ENCODE measurements around the gene SLC2A2.
A peak's percentile ranks its signal among the peaks of the same experiment; 100 is the strongest.

SLC2A2 gene

DNA sequence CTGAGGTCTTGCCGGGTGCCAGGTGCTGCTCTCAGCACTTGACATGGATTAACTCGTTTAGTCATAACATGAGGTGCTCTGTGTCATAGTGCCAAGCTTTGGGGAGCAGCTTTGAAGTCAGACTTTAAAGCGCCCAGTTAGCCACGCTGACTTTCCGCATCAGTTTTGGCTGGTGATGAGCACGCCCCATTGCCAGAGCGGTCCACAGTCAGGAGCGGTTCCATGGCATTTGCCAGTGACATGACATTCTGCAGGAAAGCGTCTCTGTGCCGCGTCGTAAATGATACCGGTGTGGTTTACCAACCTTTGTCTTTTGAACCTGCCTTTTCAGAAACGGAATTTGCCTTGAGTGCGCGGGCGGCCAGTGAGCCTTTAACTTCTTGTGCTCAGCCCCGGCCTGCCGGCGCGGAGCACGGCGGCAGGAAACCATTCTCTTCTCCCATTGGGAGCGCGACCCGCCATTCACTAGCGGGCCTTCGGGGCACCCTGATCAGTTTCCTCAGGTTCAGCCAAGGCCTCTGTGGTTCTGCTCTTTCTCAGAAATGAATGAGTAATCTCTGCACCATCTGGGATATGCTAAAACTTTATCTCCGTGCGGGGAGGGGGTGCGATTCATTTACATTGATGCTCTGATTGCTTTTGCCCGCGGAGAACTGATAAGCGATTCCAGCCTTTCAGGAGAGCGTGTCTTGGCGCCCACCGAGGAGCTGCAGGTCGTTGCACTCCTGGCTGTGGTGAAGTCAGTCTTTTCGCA, 1.7 kb upstream of the SLC2A2 start:
- DNase-seq, result peak; percentile 2

DNA sequence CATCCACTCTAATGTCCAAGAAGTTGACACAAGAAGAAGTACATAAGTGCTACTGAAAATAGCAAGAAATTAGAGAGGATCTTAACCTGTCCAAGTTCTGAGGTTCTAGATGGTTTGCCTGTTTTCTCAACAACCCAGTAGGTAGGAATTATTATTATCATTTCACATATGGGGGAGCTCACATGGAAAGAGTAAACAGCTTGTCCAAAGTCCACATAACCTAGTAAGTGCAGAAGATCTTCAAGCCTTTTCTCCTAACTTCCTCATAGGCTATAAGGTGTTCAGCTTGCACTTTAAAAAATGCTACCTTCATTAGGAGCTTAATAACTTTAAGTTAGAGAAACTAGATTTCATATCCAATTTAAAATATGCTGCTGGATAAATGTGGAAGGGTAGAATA, 3.0 kb downstream of the SLC2A2 start:
- DNase-seq, result no peak

DNA sequence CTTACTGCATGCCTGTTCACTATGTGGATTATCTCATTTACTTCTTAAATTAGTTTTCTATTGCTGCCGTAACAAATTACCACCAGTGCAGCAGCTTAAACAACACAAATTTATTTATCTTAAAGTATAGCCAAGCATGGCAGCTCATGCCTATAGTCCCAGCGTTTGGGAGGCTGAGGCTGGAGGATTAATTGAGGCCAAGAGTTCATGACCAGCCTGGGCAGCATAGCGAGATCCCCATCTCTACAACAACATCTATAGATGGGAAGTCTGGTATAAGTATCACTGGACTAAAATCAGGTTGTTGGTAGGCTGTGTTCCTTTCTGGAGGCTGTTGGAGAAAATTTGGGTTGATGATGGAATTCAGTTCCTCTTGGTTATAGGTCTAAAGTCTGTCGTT, 5.1 kb downstream of the SLC2A2 start:
- no peak for DNase-seq

DNA sequence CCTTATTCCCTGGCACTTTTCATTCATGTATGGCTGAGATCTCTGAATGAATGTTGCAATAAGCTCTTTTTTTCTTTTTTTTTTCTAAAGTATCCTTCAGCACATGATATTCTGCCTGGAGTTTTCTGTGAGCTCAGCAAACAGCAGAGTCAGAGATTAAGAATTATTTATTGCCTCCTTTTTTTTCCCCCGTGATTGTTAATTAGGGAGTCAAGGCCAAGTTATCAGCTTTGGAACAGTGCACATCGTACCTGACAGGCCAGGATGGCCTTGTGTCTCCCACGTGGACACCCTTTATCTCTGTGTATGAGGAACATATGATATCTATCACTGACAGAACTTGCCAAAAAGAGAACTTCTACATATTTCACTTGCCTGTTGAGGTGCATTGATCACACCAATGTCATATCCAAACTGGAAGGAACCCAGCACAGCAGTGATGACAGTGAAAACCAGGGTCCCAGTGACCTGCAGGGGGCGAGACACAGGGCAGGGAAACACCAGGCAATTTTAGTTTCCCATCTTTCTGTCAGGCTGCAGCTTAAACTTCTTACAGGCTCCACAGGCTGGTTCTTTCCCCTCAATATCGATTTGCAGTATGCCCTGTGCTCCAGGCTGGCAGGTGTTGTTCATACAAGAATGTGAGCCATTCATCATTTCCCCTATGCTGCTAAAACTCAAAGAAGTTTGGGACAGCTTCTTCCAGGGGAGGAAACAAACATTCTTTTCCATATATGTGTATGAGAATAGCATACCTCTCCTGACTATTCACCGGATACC, 8.2 kb downstream of the SLC2A2 start:
- DNase-seq, result no peak

DNA sequence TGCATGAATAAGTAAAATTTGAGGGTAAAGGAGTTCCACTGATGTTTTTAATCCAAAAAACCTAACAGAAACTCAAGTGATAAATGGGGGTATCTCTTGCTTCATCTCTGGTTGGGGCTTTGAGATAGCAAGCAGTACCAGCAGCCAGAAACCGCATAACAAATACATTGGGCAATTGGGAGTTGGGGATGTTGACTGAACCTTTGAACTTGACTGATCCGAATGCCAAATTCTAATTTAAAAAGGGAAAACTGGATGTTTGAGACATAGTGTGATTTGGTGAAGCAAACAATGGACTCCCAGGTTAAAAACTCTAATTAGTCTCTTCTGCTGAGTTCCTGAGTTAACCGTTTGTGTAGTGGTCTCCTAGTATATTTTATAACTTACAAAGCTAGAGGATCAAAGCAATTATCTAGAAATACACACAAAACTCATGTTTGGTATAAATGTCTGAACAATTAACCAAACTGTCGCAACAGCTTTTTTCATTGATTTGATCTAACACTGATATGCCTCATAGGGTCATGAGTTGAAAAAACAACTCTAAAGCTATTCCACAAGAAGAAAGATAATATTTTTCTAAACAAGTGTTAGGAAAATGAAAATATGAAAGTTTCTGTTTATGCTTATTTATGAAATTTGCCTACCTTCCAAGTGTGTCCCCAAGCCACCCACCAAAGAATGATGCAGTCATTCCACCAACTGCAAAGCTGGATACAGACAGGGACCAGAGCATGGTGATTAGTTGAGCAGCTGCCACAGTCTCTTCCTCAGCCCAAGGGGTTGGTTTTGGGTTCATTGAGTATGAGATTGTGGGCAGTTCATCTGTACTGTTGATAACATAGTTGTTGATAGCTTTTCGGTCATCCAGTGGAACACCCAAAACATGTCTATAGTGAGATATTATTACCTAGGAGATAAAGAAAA, 12.4 kb downstream of the SLC2A2 start:
- no peak for DNase-seq

DNA sequence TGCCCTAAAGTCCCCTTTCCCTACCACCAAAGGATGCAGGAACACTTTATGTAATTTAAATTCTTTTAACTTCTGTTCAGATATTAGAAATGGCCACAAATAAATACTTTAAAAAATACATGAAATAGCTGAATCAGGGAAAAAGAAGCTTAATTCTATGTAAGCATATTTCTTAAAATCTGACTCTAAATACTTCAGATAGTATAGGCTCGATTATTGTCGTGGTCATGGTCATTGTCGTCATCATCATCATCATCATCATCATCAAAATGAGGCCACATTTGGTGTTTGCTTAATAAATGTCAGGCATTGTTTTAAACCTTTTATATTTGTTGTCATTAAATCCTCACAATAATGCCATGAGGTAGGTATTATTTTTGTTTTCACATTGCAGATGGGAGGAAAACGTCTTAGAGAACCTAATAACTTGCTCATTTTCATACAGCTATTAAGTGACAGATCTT, 14.6 kb downstream of the SLC2A2 start:
- no peak for DNase-seq

DNA sequence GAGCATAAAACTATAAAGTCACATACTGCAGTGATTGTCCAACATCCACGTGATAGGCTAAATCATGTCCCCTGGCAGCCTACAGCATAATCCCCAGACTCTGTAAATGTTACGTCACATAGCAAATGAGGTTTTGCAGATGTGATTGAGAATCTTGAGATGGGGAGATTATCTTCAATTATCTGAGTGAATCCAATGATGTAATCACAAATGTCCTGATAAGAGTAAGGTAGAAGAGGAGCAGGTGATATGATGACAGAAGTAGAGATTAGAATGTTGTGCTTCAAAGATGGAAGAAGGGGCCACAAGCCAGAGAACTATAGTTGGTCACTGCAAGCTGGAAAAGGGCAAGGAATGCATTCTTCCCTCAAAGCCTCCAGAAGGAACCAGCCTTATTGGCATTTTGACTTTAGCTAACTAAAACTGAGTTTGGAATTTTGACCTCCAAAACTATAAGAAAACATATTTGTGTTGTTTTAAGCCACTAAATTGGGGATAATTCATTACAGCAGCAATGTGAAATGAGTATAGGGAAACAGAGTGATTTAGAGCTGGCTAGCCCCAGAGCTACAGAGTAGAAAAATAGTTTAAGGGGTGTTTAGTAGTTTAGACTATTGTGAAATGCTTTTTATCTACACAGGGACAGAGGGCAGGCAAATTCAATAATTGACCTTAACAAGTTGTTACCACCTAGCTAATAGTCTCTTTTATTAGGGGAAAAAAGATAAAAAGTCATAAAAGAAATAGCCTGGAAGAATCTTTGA, 15.2 kb downstream of the SLC2A2 start:
- DNase-seq, result no peak

DNA sequence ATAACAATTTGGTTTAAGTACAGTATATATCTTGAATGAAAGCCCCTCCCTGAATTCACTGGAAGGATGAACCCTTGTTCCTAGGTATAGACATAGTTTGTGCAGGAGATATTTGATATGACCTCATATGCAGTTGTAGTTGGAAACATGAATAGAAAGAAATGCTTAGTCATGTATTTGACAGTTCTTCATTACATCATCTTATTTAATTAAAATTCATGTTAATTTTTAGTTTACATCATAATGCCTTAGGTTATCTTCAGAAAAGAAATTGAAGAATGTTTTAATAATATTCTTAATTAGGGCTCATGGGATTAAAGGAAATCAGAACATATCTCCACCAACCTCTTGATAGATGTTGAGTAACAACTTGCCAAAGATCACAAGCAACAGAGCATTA, 19.2 kb downstream of the SLC2A2 start:
- no peak for DNase-seq

DNA sequence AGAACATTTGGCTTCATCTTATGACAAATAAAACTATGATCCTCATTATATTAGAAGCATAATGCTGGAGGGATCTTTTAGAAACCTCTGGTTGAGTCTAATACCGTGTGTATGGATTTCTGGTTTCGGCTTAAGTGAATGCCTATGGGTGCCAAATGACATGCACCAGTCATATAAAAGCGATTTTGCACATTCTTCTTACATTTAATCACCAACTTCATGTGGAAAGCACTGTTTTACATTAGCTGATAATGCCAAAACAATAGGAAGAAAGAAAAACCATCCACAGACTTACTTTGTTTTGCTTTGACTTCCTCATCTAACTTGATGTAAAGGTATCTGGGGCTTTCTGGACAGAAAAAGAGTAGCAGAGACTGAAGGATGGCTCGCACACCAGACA, 20.9 kb downstream of the SLC2A2 start:
- DNase-seq, result no peak

DNA sequence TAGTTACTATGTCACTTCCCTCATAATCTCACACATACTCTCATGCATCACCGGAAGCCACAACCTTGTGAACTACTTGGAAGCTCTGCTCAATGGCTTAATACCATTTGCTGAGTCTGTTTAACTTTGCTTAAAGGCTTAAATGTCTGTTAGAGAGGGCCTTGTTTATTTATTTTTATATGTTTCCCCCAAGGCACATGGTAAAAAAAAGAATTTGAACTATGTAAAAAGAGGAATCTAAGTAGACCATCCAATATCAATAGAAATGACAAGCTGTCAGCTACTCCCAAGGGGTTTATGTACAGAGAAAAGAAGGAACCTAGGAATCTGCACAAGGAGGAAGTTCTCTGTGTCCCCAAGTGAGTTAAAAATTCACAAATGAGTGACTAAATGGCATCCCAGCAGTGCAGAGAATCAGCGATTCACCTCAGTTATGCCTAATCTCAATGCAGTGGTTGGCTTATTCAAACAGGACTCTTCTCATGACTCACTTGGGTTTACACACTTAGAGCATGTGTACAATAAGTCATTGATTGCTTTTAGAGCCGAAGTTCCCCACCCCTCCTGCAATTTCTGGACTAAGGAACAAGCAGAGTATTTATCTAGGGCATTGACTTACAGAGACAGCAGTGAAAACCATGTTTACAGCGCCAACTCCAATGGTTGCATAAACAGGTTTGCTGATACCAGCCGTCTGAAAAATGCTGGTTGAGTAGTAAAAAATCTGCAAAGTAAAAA, 24.4 kb downstream of the SLC2A2 start:
- DNase-seq, result no peak

DNA sequence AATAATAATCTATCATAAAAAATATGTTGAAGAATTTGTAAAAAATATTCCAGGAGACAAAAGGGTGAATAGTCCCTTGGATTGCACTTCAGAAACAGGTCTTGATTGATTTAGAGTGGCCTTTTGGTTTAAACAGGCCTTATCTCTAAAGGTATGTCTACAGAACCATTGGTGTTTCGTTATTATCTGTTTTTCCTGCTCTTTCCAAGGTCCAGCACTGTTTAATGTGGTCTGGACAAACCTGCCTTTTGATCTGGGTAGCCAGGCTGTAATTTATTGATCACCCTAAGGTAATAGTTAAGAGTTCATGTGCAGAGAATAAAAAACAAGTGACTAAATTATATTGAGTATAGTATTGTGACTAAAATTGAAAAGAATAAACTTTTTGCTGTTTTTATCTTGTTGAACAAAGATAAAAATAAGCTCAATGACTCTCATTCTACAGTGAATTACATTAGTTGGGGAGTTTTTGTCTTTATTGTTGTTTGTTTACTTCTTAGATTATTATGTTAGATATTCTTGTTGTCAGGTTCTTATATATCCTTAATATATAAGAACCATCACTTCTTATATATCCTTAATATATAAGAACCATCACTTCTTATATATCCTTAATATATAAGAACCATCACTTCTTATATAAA, 25.1 kb downstream of the SLC2A2 start:
- DNase-seq, result no peak

DNA sequence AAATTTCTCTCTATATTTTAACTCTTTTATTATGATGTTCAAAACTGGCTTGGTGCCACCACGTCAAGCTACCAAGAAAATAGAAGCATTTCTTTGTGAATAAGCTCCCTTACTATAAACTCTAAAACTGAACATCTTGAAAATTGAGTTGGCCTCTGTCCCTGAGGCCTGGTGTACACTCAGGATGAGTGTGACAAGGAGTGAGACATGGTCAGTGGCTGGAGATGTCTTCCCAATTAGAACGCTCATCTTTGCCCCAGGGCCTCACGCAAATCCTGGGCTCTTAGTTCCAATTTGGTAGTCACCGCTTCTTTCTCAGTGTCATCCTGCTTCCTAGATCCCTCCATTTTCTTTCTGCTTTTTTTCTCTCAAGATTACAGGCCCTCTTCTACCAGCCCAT, 26.2 kb downstream of the SLC2A2 start:
- DNase-seq, result no peak

DNA sequence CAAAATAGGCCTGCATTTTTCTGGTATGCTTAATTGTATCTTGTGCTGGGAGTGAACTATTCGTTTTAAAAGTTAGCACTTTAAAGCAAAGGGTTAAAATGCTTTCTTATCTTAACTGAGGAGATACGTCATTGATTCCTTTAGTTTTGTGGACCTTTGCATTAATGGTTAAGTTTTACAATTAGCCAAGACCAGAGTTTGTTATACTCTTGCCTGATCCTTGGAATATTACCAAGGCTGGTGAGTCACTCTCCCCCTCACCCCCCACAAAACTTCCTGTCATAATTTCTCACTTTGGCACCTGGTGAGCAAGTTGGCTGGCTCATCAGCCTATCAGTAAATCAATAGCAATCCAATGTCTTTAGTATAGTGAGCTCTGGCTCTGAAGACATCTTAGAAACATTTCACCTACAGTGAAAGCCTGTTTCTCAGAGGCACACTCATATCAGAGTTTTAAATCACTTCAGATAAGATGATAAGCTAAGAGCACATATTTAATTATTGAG, 26.7 kb downstream of the SLC2A2 start:
- DNase-seq, result no peak

DNA sequence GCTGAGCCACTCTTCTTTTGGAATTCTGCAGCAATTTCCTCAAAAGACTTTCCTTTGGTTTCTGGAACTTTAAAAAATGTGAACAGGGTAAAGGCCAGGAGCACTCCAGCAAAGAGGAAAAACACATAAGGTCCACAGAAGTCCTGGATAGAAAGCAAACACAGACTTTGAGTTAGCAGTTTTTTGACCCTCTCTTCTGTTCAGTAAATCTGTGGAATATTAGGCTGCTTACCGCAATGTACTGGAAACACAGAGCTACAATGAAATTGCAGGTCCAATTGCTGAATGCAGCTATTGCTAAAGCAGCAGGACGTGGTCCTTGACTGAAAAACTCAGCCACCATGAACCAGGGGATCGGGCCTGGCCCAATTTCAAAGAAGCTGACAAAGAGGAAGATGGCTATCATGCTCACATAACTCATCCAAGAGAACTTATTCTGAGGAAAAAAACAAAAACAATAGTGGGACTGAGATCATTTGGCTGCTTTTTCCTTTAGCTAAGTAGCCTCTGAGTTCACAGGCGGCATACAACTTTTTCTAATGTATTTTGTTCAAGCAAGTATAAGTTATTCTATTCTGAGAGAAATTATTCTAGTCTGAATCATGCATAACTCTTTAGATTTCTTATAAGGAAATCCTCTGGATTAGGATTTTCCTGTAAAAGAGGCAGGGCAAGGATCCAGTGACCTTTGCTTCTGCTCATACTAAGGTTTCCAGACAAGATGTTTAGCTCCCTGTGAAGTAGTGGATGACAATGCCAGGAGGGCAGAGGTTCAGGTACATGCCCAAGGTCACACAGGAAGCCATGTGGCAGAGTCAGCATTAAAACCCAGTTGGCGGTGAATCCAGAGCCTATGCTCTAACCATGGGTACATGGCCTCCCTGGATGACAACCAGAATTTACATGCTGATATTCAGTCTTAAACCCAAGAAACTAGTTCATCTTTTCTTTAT, 28.3 kb downstream of the SLC2A2 start:
- no peak for DNase-seq

DNA sequence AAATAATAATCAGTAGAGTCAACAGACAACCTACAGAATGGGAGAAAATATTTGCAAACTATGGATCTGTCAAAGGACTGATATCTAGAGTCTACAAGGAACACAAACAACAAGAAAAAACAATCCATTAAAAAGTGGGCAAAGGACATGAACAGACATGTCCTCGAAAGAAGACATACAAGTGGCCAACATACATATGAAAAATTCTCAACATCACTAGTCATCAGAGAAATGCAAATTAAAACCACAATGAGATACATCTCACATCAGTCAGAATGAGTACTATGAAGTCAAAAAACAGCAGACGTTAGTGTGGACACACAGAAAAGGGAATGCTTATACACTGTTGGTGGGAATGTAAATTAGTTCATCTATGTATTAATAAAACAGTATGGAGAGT, 33.7 kb downstream of the SLC2A2 start:
- DNase-seq, result no peak

DNA sequence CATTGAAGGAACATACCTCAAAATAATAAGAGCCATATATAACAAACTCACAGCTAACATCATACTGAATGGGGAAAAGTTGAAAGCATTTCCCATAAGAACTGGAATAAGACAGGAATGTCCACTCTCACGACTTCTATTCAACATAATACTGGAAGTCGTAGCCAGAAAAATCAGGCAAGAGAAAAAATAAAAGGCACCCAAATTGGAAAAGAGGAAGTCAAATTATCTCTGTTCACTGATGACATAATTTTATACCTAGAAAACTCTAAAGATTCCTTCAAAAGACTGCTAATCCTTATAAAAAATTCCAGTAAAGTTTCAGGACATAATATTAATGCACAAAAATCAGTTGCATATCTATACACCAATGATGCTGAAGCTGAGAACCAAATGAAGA, 34.9 kb downstream of the SLC2A2 start:
- DNase-seq, result no peak

DNA sequence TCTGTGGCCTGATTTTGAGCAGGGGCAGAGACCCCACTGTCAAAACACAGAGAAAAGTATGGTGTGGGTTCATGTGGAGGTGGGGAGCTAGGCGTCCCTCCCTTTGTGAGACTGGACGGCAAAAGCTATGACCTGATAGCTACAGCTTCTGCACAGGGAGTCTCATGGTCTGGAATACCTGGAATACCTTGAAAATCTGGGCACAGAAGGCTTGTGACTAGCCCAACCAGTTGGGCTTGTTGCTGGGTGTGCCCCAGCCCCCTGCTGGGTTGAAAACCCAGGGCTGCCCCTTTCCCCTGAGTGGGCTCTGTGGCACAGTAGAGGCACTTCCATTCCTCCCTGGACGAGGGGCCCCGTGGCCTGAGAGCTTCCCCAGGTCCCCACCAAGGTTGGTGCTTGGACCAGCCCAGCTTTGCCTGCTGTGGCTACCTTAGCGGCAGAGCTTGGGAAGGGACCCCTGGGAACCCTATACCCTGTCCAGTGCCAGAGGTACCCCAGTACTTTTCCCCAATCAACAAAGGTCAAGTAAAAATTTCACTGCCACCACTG, 37.3 kb downstream of the SLC2A2 start:
- DNase-seq, result no peak

DNA sequence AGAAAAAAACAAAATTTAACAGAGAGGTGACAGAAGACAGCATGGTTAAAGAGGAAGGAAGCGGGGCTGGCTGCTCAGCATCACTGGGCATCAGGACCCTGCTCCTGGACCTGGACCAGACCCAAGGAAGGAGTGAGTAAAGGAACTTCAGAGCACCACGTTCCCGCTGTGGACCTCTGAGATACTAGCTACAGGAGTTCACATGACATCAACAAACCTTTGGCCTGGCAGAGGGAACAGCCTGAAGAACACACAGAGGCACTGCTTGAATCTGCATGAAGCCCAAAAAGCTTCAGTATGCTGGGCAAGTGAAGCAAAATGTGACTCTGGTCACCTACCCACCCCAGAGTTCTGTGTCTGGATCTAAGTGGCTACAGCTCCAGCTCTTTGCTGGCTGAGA, 38.1 kb downstream of the SLC2A2 start:
- DNase-seq, result no peak

DNA sequence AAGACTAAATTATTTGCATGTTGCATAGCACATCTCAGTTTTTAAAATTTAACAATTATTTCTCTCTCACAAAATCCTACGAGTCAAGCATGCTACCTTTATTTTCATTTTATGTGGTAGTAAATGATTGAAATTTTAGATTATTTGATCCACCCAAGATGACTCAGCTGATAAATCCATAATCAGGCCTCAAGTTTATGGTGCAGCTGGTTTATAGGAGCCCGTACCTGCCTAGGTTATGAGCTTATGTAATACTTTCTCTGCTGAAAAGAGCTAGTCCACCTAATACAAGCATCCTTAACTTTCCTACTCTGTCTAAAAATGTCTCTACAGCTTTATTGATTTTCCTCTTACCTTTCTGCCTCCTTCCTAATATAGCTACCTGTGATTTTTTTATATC, 41.2 kb downstream of the SLC2A2 start:
- DNase-seq, result no peak

Data from activated gamma-delta T cell (primary cell).